AG09309 (cell line): Measurements from ENCODE around the gene RANBP2.

Experiments
- DNase-seq: peaks from one replicate; pipeline ENCODE4 v3.0.0-alpha.2; 2010; ENCODE audit warnings: low read depth
- H3K4me3 ChIP-seq: 2 replicates; pipeline ENCODE4 v1.5.1; 2011; ENCODE audit warnings: mild to moderate bottlenecking, low read depth, low read length, moderate library complexity; ENCODE audit not compliant: control insufficient read depth
- CTCF ChIP-seq: IDR thresholded peaks from 2 replicates; pipeline ENCODE4 v1.5.1; 2011; ENCODE audit warnings: mild to moderate bottlenecking, low read depth, low read length, inconsistent platforms; ENCODE audit not compliant: insufficient read depth, control insufficient read depth; ENCODE audit errors: missing control alignments

Gene RANBP2

GRCh38 chr2:108805032-108805431 lies 85.8 kb downstream of the RANBP2 start:
- DNase-seq = no peak
- TF ChIP-seq CTCF = no peak
- H3K4me3 ChIP-seq = no peak overlapping the region

GRCh38 chr2:108805782-108806181 lies 86.5 kb downstream of the RANBP2 start:
- no peak overlapping the region for H3K4me3 ChIP-seq
- no peak for TF ChIP-seq CTCF
- DNase-seq = no peak

GRCh38 chr2:108806371-108807113 lies 87.3 kb downstream of the RANBP2 start:
- TF ChIP-seq CTCF = no peak
- no peak overlapping the region for H3K4me3 ChIP-seq
- DNase-seq = no peak

- no peak for DNase-seq
- no peak for TF ChIP-seq CTCF
- H3K4me3 ChIP-seq = no peak overlapping the region
Measured at GRCh38 chr2:108809936-108810335, 90.7 kb downstream of the RANBP2 start.

GRCh38 chr2:108810993-108811957 lies 92.0 kb downstream of the RANBP2 start:
- TF ChIP-seq CTCF = no peak
- no peak overlapping the region for H3K4me3 ChIP-seq

GRCh38 chr2:108813732-108814131 lies 94.5 kb downstream of the RANBP2 start:
- no peak for DNase-seq
- TF ChIP-seq CTCF = no peak
- no peak overlapping the region for H3K4me3 ChIP-seq

More at GRCh38 chr2:108810993-108811957, 92.0 kb downstream of the RANBP2 start:
- no peak for DNase-seq
